ENCODE measurements around the gene KRAS.

KRAS gene

DNA sequence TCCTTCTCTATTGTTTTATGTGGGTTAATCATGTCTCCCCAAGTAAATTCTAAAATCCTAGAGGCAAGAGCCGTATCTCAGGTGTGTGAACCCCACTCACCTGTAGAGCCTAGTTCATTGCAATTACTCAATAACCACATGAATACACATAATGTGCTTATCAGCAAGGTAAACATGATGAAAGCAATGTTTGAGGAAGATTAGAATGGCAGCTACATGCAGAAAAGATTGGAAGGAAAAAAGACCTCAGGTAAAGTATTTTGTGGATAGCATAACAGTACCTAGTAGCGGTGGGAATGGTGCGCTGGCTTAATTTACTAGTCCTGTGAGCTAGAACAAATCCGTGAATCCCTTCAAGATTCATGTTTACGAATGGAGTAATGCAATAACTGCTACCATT is 5.3 kb upstream of the KRAS start:
- no peak for FAIRE-seq
- no peak for DNase-seq (ENCODE audit: insufficient read length, low spot score)
- TF ChIP-seq, protein P1, sequence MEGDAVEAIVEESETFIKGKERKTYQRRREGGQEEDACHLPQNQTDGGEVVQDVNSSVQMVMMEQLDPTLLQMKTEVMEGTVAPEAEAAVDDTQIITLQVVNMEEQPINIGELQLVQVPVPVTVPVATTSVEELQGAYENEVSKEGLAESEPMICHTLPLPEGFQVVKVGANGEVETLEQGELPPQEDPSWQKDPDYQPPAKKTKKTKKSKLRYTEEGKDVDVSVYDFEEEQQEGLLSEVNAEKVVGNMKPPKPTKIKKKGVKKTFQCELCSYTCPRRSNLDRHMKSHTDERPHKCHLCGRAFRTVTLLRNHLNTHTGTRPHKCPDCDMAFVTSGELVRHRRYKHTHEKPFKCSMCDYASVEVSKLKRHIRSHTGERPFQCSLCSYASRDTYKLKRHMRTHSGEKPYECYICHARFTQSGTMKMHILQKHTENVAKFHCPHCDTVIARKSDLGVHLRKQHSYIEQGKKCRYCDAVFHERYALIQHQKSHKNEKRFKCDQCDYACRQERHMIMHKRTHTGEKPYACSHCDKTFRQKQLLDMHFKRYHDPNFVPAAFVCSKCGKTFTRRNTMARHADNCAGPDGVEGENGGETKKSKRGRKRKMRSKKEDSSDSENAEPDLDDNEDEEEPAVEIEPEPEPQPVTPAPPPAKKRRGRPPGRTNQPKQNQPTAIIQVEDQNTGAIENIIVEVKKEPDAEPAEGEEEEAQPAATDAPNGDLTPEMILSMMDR (IDR thresholded peaks at IDR 0.05; ENCODE audit: insufficient read depth, missing control alignments), result no peak

DNA sequence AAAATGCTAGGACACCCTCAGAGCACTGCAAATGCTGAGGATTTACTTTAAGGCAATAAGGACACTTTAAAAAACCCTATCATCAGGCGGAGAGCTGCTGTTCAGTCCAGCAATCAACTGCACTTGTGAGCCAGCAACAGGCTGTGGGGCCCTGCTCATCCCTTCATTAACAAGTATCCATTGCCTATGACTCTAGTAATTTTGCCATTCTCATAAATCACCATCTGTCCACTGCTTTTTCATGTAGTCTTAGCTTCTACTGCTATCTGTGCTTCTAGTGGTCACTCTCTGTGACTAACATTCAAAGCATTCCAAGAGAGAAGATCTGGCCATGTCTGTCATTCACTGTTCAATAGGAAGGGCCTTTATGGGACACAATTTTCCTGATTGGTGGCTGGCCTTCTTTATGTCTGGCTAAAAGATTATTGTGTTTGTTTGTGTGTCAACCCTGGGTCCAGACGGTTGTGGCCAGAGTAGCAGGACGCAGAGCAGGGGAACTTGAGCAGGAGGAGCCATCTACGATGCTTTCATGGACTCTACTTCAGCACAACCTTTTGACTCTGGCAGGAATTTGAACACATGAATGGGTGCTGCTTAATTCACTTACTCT is 3.6 kb upstream of the KRAS start:
- no peak for FAIRE-seq
- TF ChIP-seq, protein P1 (IDR thresholded peaks at IDR 0.05; ENCODE audit: insufficient read depth, missing control alignments), result no peak
- no peak for DNase-seq (ENCODE audit: insufficient read length, low spot score)

DNA sequence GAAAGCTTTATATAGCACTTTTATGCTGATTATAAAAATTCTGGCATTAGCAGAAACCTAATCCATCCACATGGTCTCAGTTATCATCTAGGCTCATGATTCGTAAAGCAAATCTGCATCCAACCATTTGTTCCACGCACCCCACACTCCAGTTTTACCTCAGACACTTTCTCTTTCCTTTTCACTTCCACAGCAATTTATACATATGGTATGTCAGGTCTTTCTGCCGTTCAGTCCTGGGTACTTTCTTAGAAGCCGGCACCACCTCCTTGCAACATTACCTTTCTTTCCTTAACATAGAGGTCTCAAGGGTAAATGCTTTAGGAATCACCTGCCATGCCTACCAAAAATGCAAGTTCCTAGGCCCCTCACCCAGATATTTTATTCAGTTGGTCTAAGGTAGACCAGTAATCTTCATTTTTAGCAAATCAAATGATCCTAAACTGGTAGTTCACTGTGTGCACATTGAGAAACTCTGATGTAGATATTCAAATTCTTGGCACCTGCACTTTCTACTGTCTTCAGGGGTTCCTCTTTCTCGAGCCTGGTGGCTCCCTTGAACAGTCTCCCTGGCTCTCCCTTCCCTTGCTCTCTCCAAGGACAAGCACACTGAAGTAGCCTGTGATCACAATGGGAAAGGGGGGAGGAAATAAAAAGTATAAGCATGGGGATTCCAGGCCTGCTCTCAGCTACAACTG is 2.8 kb upstream of the KRAS start:
- FAIRE-seq (no peak), DNase-seq (ENCODE audit: insufficient read length, low spot score) (no peak)
- TF ChIP-seq, protein P1 (IDR thresholded peaks at IDR 0.05; ENCODE audit: insufficient read depth, missing control alignments), result no peak

DNA sequence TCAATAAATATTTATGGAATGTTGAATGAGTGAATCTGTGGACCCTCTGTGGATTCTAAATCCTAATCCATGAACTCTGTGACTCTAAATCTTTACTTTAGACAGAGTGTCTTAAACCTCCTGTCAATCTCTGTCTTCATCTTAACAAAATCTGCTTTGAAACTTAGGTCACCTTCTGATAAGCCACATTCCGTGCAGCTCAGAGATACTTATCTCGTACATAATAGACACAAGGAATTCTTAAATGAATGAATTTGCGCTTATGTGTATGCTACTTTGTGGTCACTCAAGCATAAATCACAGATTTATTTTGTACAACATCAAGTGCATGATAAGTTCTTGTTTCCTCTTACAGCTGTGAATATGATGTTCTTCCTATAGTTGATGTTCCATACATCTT is 2.2 kb upstream of the KRAS start:
- TF ChIP-seq, protein P1 (IDR thresholded peaks at IDR 0.05; ENCODE audit: insufficient read depth, missing control alignments), result no peak
- no peak for FAIRE-seq
- DNase-seq (ENCODE audit: insufficient read length, low spot score), result no peak

DNA sequence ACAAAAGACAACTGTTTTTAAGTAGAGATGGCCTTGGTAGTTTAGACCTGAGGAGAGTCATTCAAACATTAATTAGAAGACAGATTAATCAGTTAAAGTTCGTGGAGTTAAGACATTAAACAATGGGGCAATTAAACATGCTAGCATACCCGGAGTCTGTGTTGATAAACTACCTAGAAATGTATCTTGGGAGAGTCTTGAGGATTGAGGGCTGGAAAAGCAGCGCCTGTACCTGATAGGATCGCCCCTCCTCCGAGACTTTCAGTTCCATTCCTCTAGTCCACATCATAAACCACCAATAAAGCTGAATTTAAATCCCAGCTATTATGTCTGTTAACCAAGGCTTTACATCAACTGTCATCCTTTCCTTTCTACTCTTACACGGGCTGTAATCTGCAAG is 1.0 kb upstream of the KRAS start:
- no peak for FAIRE-seq
- TF ChIP-seq, protein P1 (IDR thresholded peaks at IDR 0.05; ENCODE audit: insufficient read depth, missing control alignments), result no peak
- no peak for DNase-seq (ENCODE audit: insufficient read length, low spot score)

DNA sequence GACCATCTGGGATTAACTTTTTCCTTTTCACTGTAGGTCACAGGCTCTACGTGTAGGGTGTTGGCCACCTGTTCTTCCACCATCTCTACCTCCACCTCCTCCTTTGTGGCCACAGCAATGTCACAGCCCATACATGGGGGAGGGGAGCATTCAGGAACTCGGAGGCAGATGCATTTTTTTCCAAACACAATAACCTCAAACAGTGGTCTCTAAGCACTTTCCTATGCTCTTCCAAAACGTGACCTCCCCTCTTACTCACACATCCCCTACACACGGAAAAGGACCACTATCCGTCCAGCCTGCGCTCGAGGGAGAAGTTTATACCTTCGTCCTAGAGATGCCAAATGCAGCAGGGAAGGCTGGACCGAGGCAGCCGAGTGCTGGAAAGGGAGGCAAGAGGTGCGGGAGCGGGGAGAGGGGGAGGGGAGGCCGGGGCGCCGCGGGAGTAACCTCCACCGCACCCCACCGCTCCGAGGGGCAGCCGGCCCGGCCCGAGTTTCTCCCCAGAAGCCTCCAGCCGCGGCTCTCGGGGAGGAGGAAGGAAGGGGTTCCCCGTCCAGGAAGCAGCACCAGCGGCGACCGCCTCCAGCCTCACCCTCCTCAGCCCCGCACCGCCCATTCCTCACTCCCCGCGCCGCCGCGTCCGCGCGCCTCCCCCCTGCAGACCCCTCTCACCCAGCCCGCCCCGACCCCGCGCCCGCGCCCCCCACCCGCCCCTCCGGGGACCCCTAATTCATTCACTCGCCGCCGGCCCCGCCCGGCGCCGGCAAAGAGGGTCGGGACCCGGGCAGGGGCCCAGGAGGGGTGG is 594 bp downstream of the KRAS start:
- TF ChIP-seq, protein P1 (IDR thresholded peaks at IDR 0.05; ENCODE audit: insufficient read depth, missing control alignments), result no peak
- DNase-seq (ENCODE audit: insufficient read length, low spot score) (no peak), FAIRE-seq (no peak)
